ENCODE measurements around the gene EVA1C.
"Not testable (repeated sequence)": the region's sequence is repeated elsewhere in the genome, so short reads cannot be mapped to it uniquely, and the experiment has no call there.

EVA1C gene

GRCh38 chr21:32462564-32462963, 50.1 kb downstream of the EVA1C start:
- not testable (repeated sequence) for DNase-seq (ENCODE audit: low spot score)

- no peak for DNase-seq (ENCODE audit: low spot score)
These were observed 50.9 kb downstream of the EVA1C start for GRCh38 chr21:32463367-32463766.

- DNase-seq (ENCODE audit: low spot score) = no peak
These were observed 51.4 kb downstream of the EVA1C start for GRCh38 chr21:32463889-32464300.

GRCh38 chr21:32467291-32467690, 54.8 kb downstream of the EVA1C start:
- no peak for DNase-seq (ENCODE audit: low spot score)

GRCh38 chr21:32468681-32469111, 56.2 kb downstream of the EVA1C start:
- no peak for DNase-seq (ENCODE audit: low spot score)

- no peak for DNase-seq (ENCODE audit: low spot score)
These were observed 57.1 kb downstream of the EVA1C start for GRCh38 chr21:32469628-32470027.

GRCh38 chr21:32470206-32470605, 57.7 kb downstream of the EVA1C start:
- no peak for DNase-seq (ENCODE audit: low spot score)

- DNase-seq (ENCODE audit: low spot score) = no peak
These were observed 60.6 kb downstream of the EVA1C start for GRCh38 chr21:32472890-32473765.

- DNase-seq (ENCODE audit: low spot score) = no peak
These were observed 61.9 kb downstream of the EVA1C start for GRCh38 chr21:32474179-32475059.

- no peak for DNase-seq (ENCODE audit: low spot score)
These were observed 62.8 kb downstream of the EVA1C start for GRCh38 chr21:32475162-32475812.

GRCh38 chr21:32476661-32477423, 64.3 kb downstream of the EVA1C start:
- no peak for DNase-seq (ENCODE audit: low spot score)

- no peak for DNase-seq (ENCODE audit: low spot score)
These were observed 64.9 kb downstream of the EVA1C start for GRCh38 chr21:32477424-32477745.

GRCh38 chr21:32481875-32482408, 69.4 kb downstream of the EVA1C start:
- DNase-seq (ENCODE audit: low spot score) = no peak

GRCh38 chr21:32482565-32483292, 70.2 kb downstream of the EVA1C start:
- no peak for DNase-seq (ENCODE audit: low spot score)

- no peak for DNase-seq (ENCODE audit: low spot score)
These were observed 70.7 kb downstream of the EVA1C start for GRCh38 chr21:32483293-32483595.

- DNase-seq (ENCODE audit: low spot score) = no peak
These were observed 72.3 kb downstream of the EVA1C start for GRCh38 chr21:32484706-32485380.

- no peak for DNase-seq (ENCODE audit: low spot score)
These were observed 79.9 kb downstream of the EVA1C start for GRCh38 chr21:32492376-32492775.

GRCh38 chr21:32494934-32495709, 82.6 kb downstream of the EVA1C start:
- DNase-seq (ENCODE audit: low spot score) = no peak

- DNase-seq (ENCODE audit: low spot score) = no peak
These were observed 84.1 kb downstream of the EVA1C start for GRCh38 chr21:32496568-32496967.

Data from HuH-7.5 (cell line).